HEK293 (cell line): ENCODE results near the gene EN2.

Experiments used
- GLI4 ChIP-seq: fragments of 450-650 bp; formaldehyde crosslinking; IDR thresholded peaks from 2 replicates; pipeline ENCODE4 v1.5.1; 2016; ENCODE audit warnings: missing biosample characterization, missing genetic modification characterization
- ZNF274 ChIP-seq, 2 experiments: fragments of 200-500 bp in 1 of 2; fragments of 450-650 bp in 1 of 2; sonication (Bioruptor generic) in 1 of 2; formaldehyde crosslinking in 1 of 2; IDR thresholded peaks; 2 replicates each; pipeline versions ENCODE4 v1.5.1 to v1.6.1; 2014 to 2016; ENCODE audit warnings: borderline replicate concordance in 1 of 2, inconsistent platforms in 1 of 2, low read length in 1 of 2, missing biosample characterization in 1 of 2, missing genetic modification characterization in 1 of 2
- ZNF302 ChIP-seq: fragments of 450-650 bp; formaldehyde crosslinking; IDR thresholded peaks from 2 replicates; pipeline ENCODE4 v1.5.1; 2016; ENCODE audit warnings: missing biosample characterization, missing genetic modification characterization, low read depth
- ZNF37A ChIP-seq: fragments of 450-650 bp; IDR thresholded peaks from 2 replicates; pipeline ENCODE4 v1.5.1; 2018; ENCODE audit warnings: missing biosample characterization, missing genetic modification characterization
- ZNF48 ChIP-seq: fragments of 450-650 bp; formaldehyde crosslinking; IDR thresholded peaks from 2 replicates; pipeline ENCODE4 v1.5.1; 2016; ENCODE audit warnings: missing biosample characterization, missing genetic modification characterization
- ZNF623 ChIP-seq: fragments of 450-650 bp; formaldehyde crosslinking; IDR thresholded peaks from 2 replicates; pipeline ENCODE4 v1.5.1; 2016; ENCODE audit warnings: missing biosample characterization, missing genetic modification characterization
- ZNF785 ChIP-seq: fragments of 450-650 bp; formaldehyde crosslinking; IDR thresholded peaks from 2 replicates; pipeline ENCODE4 v1.5.1; 2016; ENCODE audit warnings: missing biosample characterization, missing genetic modification characterization
- TF ChIP-seq, protein P1 (sequence below): fragments of 450-650 bp; formaldehyde crosslinking; IDR thresholded peaks from 2 replicates; pipeline ENCODE4 v1.5.1; 2016; ENCODE audit warnings: missing biosample characterization, missing genetic modification characterization
- TF ChIP-seq, protein P2 (sequence below): sonication (generic); formaldehyde crosslinking; IDR thresholded peaks from 2 replicates; pipeline ENCODE4 v1.8.1; 2022; ENCODE audit warnings: mild to moderate bottlenecking, moderate library complexity, missing genetic modification reagents

DNA sequence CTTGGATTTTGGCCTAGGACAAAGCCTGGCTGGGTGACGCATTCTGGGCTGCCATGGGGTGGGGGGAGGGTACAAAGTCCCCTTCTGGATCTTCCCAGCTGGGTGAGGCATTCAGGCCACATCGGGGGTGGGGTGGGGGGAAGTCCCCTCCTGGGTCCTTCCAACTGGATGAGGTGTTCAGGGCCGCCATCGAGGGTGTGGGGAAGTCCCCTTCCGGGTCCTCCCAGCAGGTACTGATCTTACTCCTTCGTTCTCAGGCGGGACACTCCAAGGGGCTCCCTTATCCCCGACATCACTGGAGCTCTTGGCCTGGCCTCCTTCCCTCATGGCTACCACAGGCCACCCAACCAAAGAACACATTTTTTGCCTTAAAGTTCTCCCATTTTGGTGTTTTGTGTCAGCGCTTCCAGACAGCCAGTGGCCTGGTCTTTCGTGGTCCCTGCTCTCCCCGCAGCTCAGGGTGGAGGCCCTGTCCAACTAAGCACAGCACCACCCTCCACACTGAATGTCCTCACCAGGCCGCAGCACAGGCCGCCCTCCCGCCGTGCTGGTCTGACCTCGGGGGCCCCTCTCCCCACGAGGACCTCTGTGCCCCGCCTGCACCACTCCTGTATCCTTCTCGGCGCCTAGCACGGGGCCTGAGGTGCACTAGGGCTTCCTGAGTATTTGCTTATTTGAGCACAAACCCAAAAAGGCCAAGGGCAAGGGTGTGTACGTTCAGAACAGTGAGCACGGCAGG is 38.5 kb downstream of the EN2 start:
- TF ChIP-seq ZNF274 (IDR thresholded peaks at IDR 0.05; ENCODE audit: low read length) = no peak
- TF ChIP-seq ZNF274 (tag by site-specific recombination; IDR thresholded peaks at IDR 0.05; ENCODE audit: borderline replicate concordance) = no peak
- TF ChIP-seq, protein P1, sequence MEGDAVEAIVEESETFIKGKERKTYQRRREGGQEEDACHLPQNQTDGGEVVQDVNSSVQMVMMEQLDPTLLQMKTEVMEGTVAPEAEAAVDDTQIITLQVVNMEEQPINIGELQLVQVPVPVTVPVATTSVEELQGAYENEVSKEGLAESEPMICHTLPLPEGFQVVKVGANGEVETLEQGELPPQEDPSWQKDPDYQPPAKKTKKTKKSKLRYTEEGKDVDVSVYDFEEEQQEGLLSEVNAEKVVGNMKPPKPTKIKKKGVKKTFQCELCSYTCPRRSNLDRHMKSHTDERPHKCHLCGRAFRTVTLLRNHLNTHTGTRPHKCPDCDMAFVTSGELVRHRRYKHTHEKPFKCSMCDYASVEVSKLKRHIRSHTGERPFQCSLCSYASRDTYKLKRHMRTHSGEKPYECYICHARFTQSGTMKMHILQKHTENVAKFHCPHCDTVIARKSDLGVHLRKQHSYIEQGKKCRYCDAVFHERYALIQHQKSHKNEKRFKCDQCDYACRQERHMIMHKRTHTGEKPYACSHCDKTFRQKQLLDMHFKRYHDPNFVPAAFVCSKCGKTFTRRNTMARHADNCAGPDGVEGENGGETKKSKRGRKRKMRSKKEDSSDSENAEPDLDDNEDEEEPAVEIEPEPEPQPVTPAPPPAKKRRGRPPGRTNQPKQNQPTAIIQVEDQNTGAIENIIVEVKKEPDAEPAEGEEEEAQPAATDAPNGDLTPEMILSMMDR (tag by site-specific recombination) = no peak
- TF ChIP-seq, protein P2, sequence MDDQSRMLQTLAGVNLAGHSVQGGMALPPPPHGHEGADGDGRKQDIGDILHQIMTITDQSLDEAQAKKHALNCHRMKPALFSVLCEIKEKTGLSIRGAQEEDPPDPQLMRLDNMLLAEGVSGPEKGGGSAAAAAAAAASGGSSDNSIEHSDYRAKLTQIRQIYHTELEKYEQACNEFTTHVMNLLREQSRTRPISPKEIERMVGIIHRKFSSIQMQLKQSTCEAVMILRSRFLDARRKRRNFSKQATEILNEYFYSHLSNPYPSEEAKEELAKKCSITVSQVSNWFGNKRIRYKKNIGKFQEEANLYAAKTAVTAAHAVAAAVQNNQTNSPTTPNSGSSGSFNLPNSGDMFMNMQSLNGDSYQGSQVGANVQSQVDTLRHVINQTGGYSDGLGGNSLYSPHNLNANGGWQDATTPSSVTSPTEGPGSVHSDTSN (CRISPR knock-in tag) = no peak
- TF ChIP-seq ZNF785 = no peak
- no peak for TF ChIP-seq ZNF623 (tag by site-specific recombination)
- TF ChIP-seq ZNF302 (tag by site-specific recombination) = no peak
- TF ChIP-seq ZNF37A (tag by site-specific recombination) = no peak
- no peak for TF ChIP-seq GLI4 (tag by site-specific recombination)
- TF ChIP-seq ZNF48 = no peak
